AG09309 (cell line): ENCODE results near the gene ABCA9.

Experiments
- DNase-seq: peaks from one replicate; pipeline ENCODE4 v3.0.0-alpha.2; 2010; ENCODE audit warnings: low read depth
- H3K4me3 ChIP-seq: 2 replicates; pipeline ENCODE4 v1.5.1; 2011; ENCODE audit warnings: mild to moderate bottlenecking, low read depth, low read length, moderate library complexity; ENCODE audit not compliant: control insufficient read depth
- CTCF ChIP-seq: IDR thresholded peaks from 2 replicates; pipeline ENCODE4 v1.5.1; 2011; ENCODE audit warnings: mild to moderate bottlenecking, low read depth, low read length, inconsistent platforms; ENCODE audit not compliant: insufficient read depth, control insufficient read depth; ENCODE audit errors: missing control alignments

ABCA9 gene

GRCh38 chr17:69043098-69043734 lies 17.5 kb downstream of the ABCA9 start:
- no peak for DNase-seq
- TF ChIP-seq CTCF = no peak
- no peak overlapping the region for H3K4me3 ChIP-seq

- TF ChIP-seq CTCF = no peak
- no peak for DNase-seq
Observed at GRCh38 chr17:69042308-69042707, 18.4 kb downstream of the ABCA9 start.

GRCh38 chr17:69031839-69032238 lies 28.9 kb downstream of the ABCA9 start:
- H3K4me3 ChIP-seq = no peak overlapping the region
- DNase-seq = no peak
- no peak for TF ChIP-seq CTCF

More at GRCh38 chr17:69042308-69042707, 18.4 kb downstream of the ABCA9 start:
- H3K4me3 ChIP-seq = no peak overlapping the region

- DNase-seq = no peak
- no peak overlapping the region for H3K4me3 ChIP-seq
- TF ChIP-seq CTCF = no peak
Observed at GRCh38 chr17:69030169-69030568, 30.6 kb downstream of the ABCA9 start.

- no peak overlapping the region for H3K4me3 ChIP-seq
- TF ChIP-seq CTCF = no peak
- no peak for DNase-seq
Observed at GRCh38 chr17:69018687-69019086, 42.0 kb downstream of the ABCA9 start.

GRCh38 chr17:69018022-69018615 lies 42.6 kb downstream of the ABCA9 start:
- no peak overlapping the region for H3K4me3 ChIP-seq

More at GRCh38 chr17:69018022-69018615, 42.6 kb downstream of the ABCA9 start:
- TF ChIP-seq CTCF = no peak
- DNase-seq = no peak
